Lung (tissue), 13 donors: ENCODE measurements around the gene DMAC2L. TPM values are rescaled to one million over a fixed set of nuclear protein-coding genes. Genes with fewer than 3 reads are reported as not detected.

Experiments used
- ATAC-seq: fragments of 200-7000 bp; cut with Tn5 transposase; one replicate; pipeline ENCODE4 v1.9.1; 2020; ENCODE audit warnings: moderate number of reproducible peaks; ENCODE audit not compliant: insufficient read depth, low FRiP score
- DNase-seq, 3 donors: peaks; one replicate each; pipeline ENCODE4 v3.0.0-alpha.2; 2013 to 2017
- H3K27ac ChIP-seq, 2 donors: one replicate each; pipeline ENCODE4 v1.5.1; 2013; ENCODE audit warnings: mild to moderate bottlenecking in 2 of 2, moderate library complexity in 2 of 2, control low read depth in 1 of 2, inconsistent platforms in 1 of 2, low read depth in 1 of 2, low read length in 1 of 2
- H3K27me3 ChIP-seq, 3 donors: one replicate each; pipeline ENCODE4 v1.5.1; 2013; ENCODE audit warnings: low read length in 2 of 3; ENCODE audit not compliant: control insufficient read depth in 3 of 3, insufficient read depth in 3 of 3
- H3K36me3 ChIP-seq, 4 donors: one replicate each; pipeline ENCODE4 v1.5.1; 2013; ENCODE audit warnings: low read length in 4 of 4, mild to moderate bottlenecking in 1 of 4, moderate library complexity in 1 of 4; ENCODE audit not compliant: control insufficient read depth in 4 of 4, insufficient read depth in 4 of 4
- H3K4me1 ChIP-seq, 5 donors: one replicate each; pipeline ENCODE4 v1.5.1; 2013; ENCODE audit warnings: low read length in 5 of 5, mild to moderate bottlenecking in 2 of 5, moderate library complexity in 1 of 5; ENCODE audit not compliant: control insufficient read depth in 5 of 5, insufficient read depth in 5 of 5
- H3K4me3 ChIP-seq: one replicate; pipeline ENCODE4 v1.5.1; 2013; ENCODE audit warnings: mild to moderate bottlenecking, control low read depth, moderate library complexity
- H3K9ac ChIP-seq, 2 donors: one replicate each; pipeline ENCODE4 v1.5.1; 2013; ENCODE audit warnings: low read length in 2 of 2, control low read depth in 1 of 2; ENCODE audit not compliant: insufficient read depth in 1 of 2
- H3K9me3 ChIP-seq, 4 donors: one replicate each; pipeline ENCODE4 v1.5.1; 2013; ENCODE audit warnings: low read length in 3 of 4, mild to moderate bottlenecking in 1 of 4, moderate library complexity in 1 of 4; ENCODE audit not compliant: control insufficient read depth in 4 of 4, insufficient read depth in 3 of 4
- WGBS, 2 donors: extraction: QIAGEN DNeasy Blood & Tissue Kit; methylation state at CpG; one replicate each; pipeline ENCODE4 v1.1.7; 2013; 5-methylcytosine and 5-hydroxymethylcytosine counted together
- polyA plus RNA-seq, 2 donors: library from polyadenylated mRNA; stranded (reverse); fragments of 200-250 nt; gene quantifications; one replicate each; pipeline ENCODE4 v1.2.1, GENCODE V29; 2013
- small RNA-seq: library from RNA; depleted of rRNA; stranded (forward); fragments of <200 nt; gene quantifications from one replicate; pipeline ENCODE3, GENCODE V24; 2014; ENCODE audit warnings: low replicate concordance
- total RNA-seq, 2 donors: library from RNA; depleted of rRNA in 1 of 2; stranded (reverse); fragments of >200 nt in 1 of 2; gene quantifications; one replicate each; pipeline ENCODE4 v1.2.1, GENCODE V29; 2014 to 2021
- TF ChIP-seq, protein P1 (sequence below): IDR thresholded peaks from 2 replicates; pipeline ENCODE4 v1.5.1; 2012; ENCODE audit warnings: mild to moderate bottlenecking; ENCODE audit errors: control extremely low read depth, extremely low read depth
- donor health status: control.
- donor health status: control.
- donor health status: Bipolar disorder and iron deficiency.
- donor health status: healthy.
- donor health status: DM: yes; HTN: yes; CAD: no.

Gene DMAC2L
- total and polyA plus RNA-seq, 4 donors, result 9.9 to 21.7 (median 17.9) TPM

DNA sequence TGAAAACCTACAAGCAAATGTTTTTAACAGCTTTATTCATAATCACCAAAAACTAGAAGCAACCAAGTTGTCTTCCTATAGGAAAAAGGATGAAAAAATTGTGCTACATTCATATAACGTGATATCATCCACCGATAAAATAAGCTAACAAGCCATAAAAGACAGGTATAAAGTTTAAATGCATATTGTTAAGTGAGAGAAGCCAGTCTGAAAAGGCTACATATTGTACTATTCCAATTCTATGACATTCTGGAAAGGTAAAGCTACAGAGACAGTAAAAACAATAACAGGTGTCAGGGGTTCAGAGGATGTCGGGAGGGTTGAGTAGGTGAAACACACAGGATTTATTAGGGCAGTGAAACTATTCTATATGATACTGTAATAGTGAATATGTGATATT lies 61.8 kb downstream of the DMAC2L start:
- 82 to 99% methylated on average over 3 of the region's 3 CpGs for WGBS, 2 donors

DNA sequence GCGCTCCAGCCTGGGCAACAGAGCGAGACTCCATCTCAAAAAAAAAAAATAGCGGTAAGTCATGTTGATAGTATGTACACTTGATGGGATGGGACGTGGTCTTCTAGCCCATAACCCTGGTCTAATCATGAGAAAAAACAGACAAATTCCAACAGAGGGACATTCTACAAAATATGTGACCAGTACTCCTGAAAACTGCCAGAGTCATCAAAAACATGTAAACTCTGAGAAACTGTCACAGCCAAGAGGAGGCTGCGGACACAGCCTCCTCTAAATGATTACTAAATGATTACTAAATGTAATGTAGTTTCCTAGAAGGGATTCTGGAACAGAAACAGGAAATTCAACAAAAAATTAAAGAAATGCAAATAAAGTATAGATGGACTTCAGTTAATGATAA lies 63.6 kb downstream of the DMAC2L start:
- no peak overlapping the region for H3K4me3 ChIP-seq
- ATAC-seq, result no peak
- no peaks in the 10 kb centered on the region for H3K27me3 ChIP-seq
- WGBS, 2 donors, result 91 to 96% methylated on average over 5 of the region's 5 CpGs
- H3K9me3 ChIP-seq, result no peaks in the 10 kb centered on the region
- peaks cover 0 to 6% (median 2%) of the 10 kb centered on the region in 4 donors for H3K36me3 ChIP-seq
- H3K27ac ChIP-seq, result no peak overlapping the region
- H3K9ac ChIP-seq, result no peak overlapping the region
- H3K4me1 ChIP-seq, result no peaks in the 10 kb centered on the region
- TF ChIP-seq, protein P1, sequence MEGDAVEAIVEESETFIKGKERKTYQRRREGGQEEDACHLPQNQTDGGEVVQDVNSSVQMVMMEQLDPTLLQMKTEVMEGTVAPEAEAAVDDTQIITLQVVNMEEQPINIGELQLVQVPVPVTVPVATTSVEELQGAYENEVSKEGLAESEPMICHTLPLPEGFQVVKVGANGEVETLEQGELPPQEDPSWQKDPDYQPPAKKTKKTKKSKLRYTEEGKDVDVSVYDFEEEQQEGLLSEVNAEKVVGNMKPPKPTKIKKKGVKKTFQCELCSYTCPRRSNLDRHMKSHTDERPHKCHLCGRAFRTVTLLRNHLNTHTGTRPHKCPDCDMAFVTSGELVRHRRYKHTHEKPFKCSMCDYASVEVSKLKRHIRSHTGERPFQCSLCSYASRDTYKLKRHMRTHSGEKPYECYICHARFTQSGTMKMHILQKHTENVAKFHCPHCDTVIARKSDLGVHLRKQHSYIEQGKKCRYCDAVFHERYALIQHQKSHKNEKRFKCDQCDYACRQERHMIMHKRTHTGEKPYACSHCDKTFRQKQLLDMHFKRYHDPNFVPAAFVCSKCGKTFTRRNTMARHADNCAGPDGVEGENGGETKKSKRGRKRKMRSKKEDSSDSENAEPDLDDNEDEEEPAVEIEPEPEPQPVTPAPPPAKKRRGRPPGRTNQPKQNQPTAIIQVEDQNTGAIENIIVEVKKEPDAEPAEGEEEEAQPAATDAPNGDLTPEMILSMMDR, result no peak
- no peak for DNase-seq

More for the DNA sequence above, 61.8 kb downstream of the DMAC2L start:
- H3K36me3 ChIP-seq, result peaks cover 0 to 3% (median 1%) of the 10 kb centered on the region in 4 donors
- TF ChIP-seq, protein P1, result no peak
- H3K27me3 ChIP-seq, result no peaks in the 10 kb centered on the region
- no peaks in the 10 kb centered on the region for H3K4me1 ChIP-seq
- no peaks in the 10 kb centered on the region for H3K9me3 ChIP-seq
- H3K4me3 ChIP-seq, result no peak overlapping the region
- H3K27ac ChIP-seq, result no peak overlapping the region
- DNase-seq (no peak), ATAC-seq (no peak)
- H3K9ac ChIP-seq, result no peak overlapping the region

Small RNA genes lying within 50 kb of the gene (small RNA-seq; reads per million reads assigned to genes)
- gene MIR4504, result not detected

Other genes starting within 250 kb of the DMAC2L start
- 1 to 10 TPM; 7.0 to 8.3 TPM for gene VCPKMT, start 195.8 kb upstream of the DMAC2L start, total RNA-seq
- 10 to 100 TPM in 1 of 2 donors, 1 to 10 TPM in 1; 5.9 to 17.6 TPM for gene VCPKMT, start 195.8 kb upstream of the DMAC2L start, polyA plus RNA-seq
- gene SOS2, start 80.7 kb upstream of the DMAC2L start, total RNA-seq, result 10 to 100 TPM; 25.3 to 57.1 TPM
- gene SOS2, start 80.7 kb upstream of the DMAC2L start, polyA plus RNA-seq, result 10 to 100 TPM in 1 of 2 donors, 1 to 10 TPM in 1; 6.8 to 13.0 TPM
- gene L2HGDH, start 95 bp upstream of the DMAC2L start, total RNA-seq, result 1 to 10 TPM; 4.6 to 7.0 TPM
- gene L2HGDH, start 95 bp upstream of the DMAC2L start, polyA plus RNA-seq, result 1 to 10 TPM; 1.5 to 2.9 TPM
- 10 to 100 TPM; 26.6 to 28.2 TPM for gene CDKL1, start 84.6 kb downstream of the DMAC2L start, total RNA-seq
- gene CDKL1, start 84.6 kb downstream of the DMAC2L start, polyA plus RNA-seq, result 1 to 10 TPM; 3.8 to 6.0 TPM
- 100 to 1,000 TPM in 1 of 2 donors, 10 to 100 TPM in 1; 40.9 to 105 TPM for gene MAP4K5, start 220.2 kb downstream of the DMAC2L start, total RNA-seq
- gene MAP4K5, start 220.2 kb downstream of the DMAC2L start, polyA plus RNA-seq, result 10 to 100 TPM; 12.4 to 19.5 TPM
- 1 to 10 TPM; 5.9 to 8.7 TPM for gene ATL1, start 247.8 kb downstream of the DMAC2L start, total RNA-seq
- gene ATL1, start 247.8 kb downstream of the DMAC2L start, polyA plus RNA-seq, result 1 to 10 TPM; 2.0 to 3.6 TPM